Stimulated activated naive CD8-positive, alpha-beta T cell treated with anti-CD3 and anti-CD28 coated beads, Interleukin-15, Interleukin-2, amounts not matched to agents 100 ng/mL and 50 ng/mL, for 24 hours (primary cell): ENCODE measurements around the gene MYO5A.
"Not testable (repeated sequence)": the region's sequence is repeated elsewhere in the genome, so short reads cannot be mapped to it uniquely, and the experiment has no call there.

Experiments used
- H3K27ac Mint-ChIP-seq: one replicate; pipeline ENCODE4 v1.8.0; 2021; ENCODE audit warnings: mild to moderate bottlenecking, mixed read lengths
- H3K27me3 Mint-ChIP-seq: one replicate; pipeline ENCODE4 v1.8.0; 2021; ENCODE audit warnings: mixed read lengths
- H3K36me3 Mint-ChIP-seq: one replicate; pipeline ENCODE4 v1.8.0; 2021; ENCODE audit warnings: low read depth, mixed read lengths
- H3K4me1 Mint-ChIP-seq: one replicate; pipeline ENCODE4 v1.8.0; 2021; ENCODE audit warnings: low read depth, mixed read lengths
- H3K4me3 Mint-ChIP-seq: one replicate; pipeline ENCODE4 v1.8.0; 2021; ENCODE audit warnings: mild to moderate bottlenecking, mixed read lengths
- H3K9me3 Mint-ChIP-seq: one replicate; pipeline ENCODE4 v1.8.0; 2021; ENCODE audit warnings: mixed read lengths

MYO5A gene

DNA sequence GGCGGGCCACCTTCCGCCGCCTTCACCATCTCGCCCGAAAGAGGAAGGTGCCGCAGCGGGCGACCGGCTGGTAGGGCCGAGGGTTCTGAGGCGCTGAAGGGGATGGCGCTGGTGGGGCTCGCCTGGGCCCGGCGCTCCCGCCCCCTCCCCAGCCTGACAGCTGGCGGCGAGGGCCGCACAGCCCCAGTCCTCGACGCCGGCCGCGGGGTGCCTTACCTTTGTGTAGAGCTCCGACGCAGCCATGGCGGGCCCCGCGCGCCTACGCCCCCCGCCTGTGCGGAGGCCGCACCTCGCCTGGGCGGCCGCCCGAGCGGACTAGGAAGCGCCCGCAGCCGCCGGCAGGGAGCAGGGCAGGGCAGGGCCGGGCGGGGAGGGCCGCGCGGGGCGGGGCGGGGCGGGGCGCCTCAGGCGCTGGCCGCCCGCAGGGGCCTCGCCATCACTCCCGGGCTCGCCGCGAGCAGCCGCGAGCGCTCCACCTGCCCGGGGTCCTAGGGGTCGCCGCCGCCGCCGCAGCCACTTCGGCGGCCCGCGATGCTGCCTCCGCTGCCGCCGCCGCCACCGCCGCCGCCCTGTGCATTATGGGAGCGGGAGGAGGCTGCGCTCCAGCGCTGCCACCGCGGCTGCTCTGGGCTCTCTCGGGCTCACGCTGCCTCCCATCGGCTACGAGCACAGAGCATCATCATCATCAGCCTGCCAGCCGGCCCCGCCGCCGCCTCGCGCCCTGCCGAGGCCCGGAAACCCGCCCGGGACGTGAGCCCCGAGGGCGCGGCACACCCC is at the start of gene MYO5A:
Gene MYO5A, minus strand, starts transcription at position 317 of the 777 bp plus-strand sequence. Its CDS starts 74 bp downstream, at position 243.
- Mint-ChIP-seq H3K27ac (peak within 1 kb of the TSS; percentile 80), H3K4me3 (peak within 1 kb of the TSS; percentile 90), H3K27me3 (peaks cover 12% of the 10 kb centered on the region), H3K36me3 (no peaks in the 10 kb centered on the region), H3K9me3 (no peaks in the 10 kb centered on the region), H3K4me1 (peaks cover 23% of the 10 kb centered on the region)

DNA sequence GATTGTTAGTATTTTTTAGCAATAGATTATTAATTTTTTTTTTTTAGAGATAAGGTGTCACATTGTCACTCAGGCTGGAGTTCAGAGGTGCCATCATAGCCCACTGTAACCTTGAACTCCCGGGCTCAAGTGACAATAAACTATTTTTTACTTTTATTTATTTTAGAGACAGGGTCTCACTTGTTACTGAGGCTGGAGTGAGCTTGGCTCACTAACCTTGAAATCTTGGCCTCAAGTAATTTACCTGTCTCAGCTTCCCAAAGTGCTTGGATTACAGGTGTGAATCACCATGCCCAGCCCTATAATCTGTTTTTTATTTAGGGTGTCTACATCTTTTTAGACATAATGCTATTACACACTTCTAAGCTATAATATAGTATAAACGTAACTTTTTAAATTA is 48.0 kb upstream of the MYO5A start:
- no peaks in the 10 kb centered on the region for H3K36me3 Mint-ChIP-seq
- H3K27me3 Mint-ChIP-seq = no peaks in the 10 kb centered on the region
- H3K4me1 Mint-ChIP-seq = no peaks in the 10 kb centered on the region
- peaks cover 4% of the 10 kb centered on the region for H3K9me3 Mint-ChIP-seq
- no peak overlapping the region for H3K27ac Mint-ChIP-seq
- H3K4me3 Mint-ChIP-seq = no peak overlapping the region

DNA sequence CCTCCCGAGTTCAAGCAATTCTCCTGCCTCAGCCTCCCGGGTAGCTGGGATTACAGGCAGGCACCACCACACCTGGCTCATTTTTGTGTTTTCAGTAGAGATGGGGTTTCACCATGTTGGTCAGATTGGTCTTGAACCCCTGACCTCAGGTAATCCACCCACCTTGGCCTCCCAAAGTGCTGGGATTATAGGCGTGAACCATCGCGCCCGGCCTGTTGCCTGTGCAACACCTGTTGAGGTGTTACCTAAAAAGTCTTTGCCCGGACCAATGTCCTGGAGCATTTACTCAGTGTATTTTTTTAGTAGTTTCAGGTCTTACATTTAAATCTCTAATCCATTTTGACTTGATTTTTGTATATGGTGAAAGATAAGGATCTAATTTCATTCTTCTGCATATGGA is 46.9 kb upstream of the MYO5A start:
- H3K36me3 Mint-ChIP-seq, H3K27ac Mint-ChIP-seq, H3K4me1 Mint-ChIP-seq, H3K27me3 Mint-ChIP-seq, H3K9me3 Mint-ChIP-seq, H3K4me3 Mint-ChIP-seq: not testable (repeated sequence)

DNA sequence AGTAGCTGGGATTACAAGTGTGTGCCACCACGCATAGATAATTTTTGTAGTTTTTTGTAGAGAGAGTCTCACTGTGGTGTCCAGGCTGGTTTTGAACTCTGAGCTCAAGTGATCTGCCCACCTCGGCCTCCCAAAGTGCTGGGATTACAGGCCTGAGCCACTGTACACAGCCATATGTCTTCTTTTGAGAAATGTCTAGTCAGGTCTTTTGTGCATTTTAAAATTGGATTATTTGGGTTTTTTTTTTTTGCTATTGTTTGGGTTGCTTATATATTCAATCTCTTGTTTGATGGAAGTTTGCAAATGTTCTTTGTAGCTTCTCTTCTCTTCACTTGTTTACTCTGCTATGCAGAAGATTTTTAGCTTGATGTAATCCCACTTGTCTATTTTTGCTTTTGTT is 46.4 kb upstream of the MYO5A start:
- no peaks in the 10 kb centered on the region for H3K27me3 Mint-ChIP-seq
- H3K27ac Mint-ChIP-seq = no peak overlapping the region
- H3K36me3 Mint-ChIP-seq = no peaks in the 10 kb centered on the region
- H3K4me1 Mint-ChIP-seq = no peaks in the 10 kb centered on the region
- H3K4me3 Mint-ChIP-seq = no peak overlapping the region
- peaks cover 4% of the 10 kb centered on the region for H3K9me3 Mint-ChIP-seq

DNA sequence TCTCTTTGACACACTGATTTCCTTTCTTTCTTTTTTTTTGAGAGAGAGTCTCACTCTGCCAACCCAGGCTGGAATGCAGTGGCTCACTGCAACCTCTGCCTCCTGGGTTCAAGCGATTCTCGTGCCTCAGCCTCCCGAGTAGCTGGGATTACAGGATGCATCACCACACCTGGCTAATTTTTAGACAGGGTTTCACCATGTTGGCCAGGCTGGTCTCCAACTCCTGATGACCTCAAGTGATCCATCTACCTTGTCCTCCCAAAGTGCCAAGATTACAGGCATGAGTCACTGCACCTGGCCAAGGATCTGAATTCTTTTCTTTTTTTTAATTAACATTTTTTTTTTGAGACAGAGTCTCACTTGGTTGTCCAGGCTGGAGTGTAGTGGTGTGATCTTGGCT is 45.9 kb upstream of the MYO5A start:
- H3K4me3 Mint-ChIP-seq, H3K4me1 Mint-ChIP-seq, H3K27me3 Mint-ChIP-seq, H3K9me3 Mint-ChIP-seq, H3K27ac Mint-ChIP-seq, H3K36me3 Mint-ChIP-seq: not testable (repeated sequence)

DNA sequence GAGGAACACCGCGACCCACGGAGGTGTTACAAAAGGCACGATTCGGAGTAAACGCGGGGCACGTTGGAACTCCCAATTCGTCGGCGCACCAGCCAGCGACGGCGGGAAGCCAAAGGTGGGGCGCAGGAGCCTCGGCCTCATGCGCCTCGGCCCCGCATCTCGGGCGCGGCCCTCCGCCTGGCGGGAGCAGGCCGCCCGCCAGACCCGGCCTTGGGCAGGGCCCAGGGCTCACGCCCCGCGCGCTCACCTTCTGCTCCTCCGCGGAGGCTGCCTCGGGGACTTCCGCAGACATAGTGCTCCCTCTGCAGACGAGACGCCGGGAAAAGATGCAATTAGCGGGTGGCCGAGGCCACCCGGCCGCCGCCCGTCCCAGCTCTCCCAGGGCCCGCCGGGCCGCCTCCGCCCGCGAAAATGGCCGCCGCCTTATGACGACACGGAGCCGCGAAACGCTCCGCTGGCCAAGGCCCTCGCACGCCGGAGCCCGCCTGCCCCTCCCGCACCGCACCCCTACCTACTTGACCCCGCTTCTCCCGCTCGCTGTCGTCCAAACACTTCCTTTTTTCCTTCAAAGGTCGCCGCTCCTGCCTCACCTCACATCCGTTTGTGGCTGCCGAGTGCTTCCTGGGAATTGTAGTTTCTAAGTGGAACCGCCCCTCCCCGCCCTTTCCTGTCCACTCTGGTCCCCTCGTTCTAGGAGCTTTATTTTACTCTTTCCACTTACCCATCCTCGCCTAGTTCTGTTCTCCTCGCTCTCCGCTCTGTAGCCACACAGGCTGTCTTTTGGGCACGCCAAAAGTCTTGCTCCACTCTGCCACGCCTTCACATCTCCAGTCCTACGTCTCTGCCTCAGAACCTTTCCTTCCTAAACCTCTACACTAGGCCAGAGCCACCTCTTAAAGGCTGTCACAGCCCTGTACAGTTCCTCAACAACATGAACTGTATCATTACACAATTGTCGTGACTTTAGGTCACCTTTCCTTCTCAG is 40.2 kb upstream of the MYO5A start, which contains the start of gene ARPP19:
Gene ARPP19, minus strand, starts transcription at position 430 of the 985 bp plus-strand sequence. Its CDS starts 138 bp downstream, at position 292.
- H3K36me3 Mint-ChIP-seq = peaks cover 24% of the 10 kb centered on the region
- peak within 1 kb of the TSS; percentile 99 for H3K4me3 Mint-ChIP-seq
- no peaks in the 10 kb centered on the region for H3K27me3 Mint-ChIP-seq
- H3K27ac Mint-ChIP-seq = peak within 1 kb of the TSS; percentile 99
- H3K4me1 Mint-ChIP-seq = peaks cover 35% of the 10 kb centered on the region
- H3K9me3 Mint-ChIP-seq = no peaks in the 10 kb centered on the region

DNA sequence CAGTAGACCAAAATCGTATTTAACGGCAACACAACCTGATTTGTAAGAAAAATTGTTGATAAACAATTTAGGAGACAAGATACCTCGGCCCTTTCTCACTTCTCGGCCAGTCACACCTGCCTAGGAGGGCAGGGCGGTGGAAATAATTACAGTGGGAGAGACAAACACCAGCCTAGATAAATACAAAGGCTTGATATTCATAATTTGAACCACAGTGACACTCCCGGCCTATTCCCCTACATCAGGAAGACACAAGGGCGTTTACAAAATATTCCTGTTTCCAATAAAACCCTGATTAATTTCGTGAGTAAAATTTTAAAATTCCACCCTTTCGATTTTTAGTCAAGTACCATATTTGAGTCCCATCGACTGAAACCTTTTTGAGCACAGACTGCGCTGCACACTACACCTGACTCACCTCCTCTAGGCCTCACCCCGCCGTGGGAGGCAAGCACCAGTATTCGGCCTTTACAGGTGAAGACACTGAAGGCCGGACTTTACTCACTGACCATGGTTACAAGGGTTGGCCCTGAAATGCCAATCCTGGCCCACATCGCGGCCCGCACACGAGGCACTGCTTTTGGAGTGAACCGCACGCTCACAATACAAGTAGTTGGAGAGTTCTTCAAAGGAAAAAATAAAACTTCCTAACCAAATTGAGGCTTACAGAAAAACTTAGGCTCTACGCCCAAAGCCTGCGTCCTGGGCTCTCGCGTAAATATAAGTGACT is 39.4 kb upstream of the MYO5A start:
- Mint-ChIP-seq H3K36me3 (peaks cover 31% of the 10 kb centered on the region), H3K27me3 (no peaks in the 10 kb centered on the region), H3K4me1 (peaks cover 42% of the 10 kb centered on the region)

DNA sequence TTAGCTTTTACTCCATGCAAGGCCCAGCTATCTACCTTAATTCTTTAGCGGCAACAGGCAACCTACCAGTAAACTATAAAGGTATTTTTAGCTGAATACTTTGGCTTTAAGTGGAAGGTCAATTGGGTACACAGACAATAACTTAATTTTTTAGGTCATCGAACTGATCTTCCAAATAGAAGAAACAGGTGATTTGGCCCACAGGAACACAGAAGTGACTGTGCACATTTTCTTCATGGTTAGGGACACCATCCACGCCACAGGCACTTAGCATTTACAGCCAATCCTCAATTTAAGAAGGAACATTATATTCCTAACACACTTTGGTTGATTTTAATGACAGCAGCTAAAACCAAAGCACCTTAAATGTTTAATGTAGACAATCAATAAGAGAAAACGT is 38.2 kb upstream of the MYO5A start:
- Mint-ChIP-seq H3K4me1 (peaks cover 54% of the 10 kb centered on the region), H3K4me3 (peak overlapping the region; percentile 99), H3K36me3 (peaks cover 39% of the 10 kb centered on the region), H3K27me3 (no peaks in the 10 kb centered on the region), H3K9me3 (no peaks in the 10 kb centered on the region), H3K27ac (no peak overlapping the region)

More for the DNA sequence above, 39.4 kb upstream of the MYO5A start:
- H3K4me3 Mint-ChIP-seq = peak overlapping the region; percentile 99
- peak overlapping the region; percentile 99 for H3K27ac Mint-ChIP-seq
- H3K9me3 Mint-ChIP-seq = no peaks in the 10 kb centered on the region

DNA sequence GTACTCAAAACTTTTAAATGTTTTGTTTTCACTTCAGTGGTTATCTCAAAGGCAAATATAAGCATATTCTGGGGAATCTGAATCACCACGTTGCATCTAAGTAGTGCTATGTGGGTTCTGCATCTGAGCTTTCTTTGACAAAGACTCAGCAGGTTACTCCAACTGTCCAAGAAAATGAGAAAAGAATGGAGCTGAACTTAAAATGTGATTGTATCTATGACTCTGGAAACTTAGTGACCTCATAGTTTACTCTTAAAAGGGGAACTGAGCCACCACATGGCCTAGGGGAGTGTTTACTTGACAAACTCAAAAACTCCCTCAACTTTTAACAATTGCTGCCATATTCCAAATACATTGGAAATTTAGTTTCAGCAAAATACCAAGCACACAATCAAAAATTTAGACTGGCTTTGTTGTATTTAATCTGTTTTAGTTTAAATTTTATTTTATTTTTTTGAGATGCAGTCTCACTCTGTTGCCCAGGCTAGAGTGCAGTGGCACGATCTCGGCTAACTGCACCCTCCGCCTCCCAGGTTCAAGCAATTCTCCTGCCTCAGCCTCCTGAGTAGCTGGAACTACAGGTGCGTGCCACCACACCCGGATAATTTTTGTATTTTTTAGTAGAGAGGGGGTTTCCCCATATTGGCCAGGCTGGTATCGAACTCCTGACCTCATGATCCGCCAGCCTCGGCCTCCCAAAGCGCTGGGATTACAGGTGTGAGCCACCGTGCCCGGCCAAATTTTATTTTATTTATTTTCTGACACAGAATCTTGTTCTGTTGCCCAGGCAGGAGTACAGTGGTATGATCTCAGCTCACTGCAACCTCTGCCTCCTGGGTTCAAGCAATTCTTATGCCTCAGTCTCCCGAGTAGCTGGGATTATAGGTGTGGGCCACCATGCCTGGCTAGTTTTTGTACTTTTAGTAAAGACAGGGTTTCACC is 37.0 kb upstream of the MYO5A start:
- Mint-ChIP-seq H3K4me1 (peaks cover 65% of the 10 kb centered on the region), H3K36me3 (peaks cover 45% of the 10 kb centered on the region)

DNA sequence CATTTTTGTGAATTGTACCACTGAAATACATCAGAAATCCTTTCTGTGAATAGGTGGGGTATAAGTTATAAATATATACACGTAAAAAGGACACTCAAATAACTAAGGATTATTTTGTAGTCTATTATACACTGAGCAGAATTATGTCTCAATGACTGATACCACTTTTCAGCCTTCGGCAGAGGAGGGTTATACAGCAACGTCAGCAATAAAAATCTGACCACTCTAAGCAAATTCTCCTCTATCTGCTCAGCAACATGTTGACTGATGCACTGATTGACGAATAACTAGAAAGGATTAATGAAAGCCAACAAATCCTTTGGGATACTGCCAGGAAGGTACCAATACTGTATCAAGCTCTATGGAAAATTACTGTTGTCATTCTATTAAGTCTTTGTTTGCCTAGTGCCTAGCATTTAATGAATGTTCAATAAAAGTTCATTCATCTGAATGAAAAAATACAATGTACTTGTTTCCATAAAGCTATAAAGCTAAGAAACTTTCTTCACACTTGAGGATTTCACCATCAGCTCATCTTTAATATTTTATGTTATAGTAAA is 34.9 kb upstream of the MYO5A start:
- Mint-ChIP-seq H3K4me1 (peaks cover 80% of the 10 kb centered on the region), H3K27me3 (no peaks in the 10 kb centered on the region), H3K36me3 (peaks cover 61% of the 10 kb centered on the region), H3K4me3 (no peak overlapping the region), H3K9me3 (no peaks in the 10 kb centered on the region), H3K27ac (no peak overlapping the region)

More for the DNA sequence above, 37.0 kb upstream of the MYO5A start:
- Mint-ChIP-seq H3K4me3 (peak overlapping the region; percentile 43), H3K27ac (peak overlapping the region; percentile 11)
- H3K27me3 Mint-ChIP-seq, H3K9me3 Mint-ChIP-seq: not testable (repeated sequence)

DNA sequence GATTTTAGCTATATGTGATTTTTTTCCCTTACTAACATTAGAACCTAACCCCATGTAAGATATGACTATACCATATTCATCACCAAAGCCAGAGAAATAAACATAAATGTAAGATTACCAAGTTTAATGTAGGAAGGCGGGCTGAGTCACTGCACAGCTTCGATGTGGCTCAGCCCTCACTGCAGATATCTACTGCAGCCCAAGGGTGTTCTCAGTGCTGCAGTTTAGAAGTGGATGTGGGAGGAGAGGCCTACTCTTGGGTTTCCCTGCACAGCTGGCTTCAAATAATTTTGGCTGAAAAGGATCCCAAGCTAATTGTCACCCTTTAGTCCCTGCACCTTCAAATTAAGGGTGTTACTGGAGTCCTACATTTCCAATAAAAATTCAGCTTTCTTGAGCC is 30.9 kb upstream of the MYO5A start:
- Mint-ChIP-seq H3K4me3 (peak overlapping the region; percentile 47), H3K4me1 (peaks cover 70% of the 10 kb centered on the region), H3K36me3 (peaks cover 67% of the 10 kb centered on the region), H3K9me3 (no peaks in the 10 kb centered on the region), H3K27me3 (no peaks in the 10 kb centered on the region), H3K27ac (peak overlapping the region; percentile 90)

DNA sequence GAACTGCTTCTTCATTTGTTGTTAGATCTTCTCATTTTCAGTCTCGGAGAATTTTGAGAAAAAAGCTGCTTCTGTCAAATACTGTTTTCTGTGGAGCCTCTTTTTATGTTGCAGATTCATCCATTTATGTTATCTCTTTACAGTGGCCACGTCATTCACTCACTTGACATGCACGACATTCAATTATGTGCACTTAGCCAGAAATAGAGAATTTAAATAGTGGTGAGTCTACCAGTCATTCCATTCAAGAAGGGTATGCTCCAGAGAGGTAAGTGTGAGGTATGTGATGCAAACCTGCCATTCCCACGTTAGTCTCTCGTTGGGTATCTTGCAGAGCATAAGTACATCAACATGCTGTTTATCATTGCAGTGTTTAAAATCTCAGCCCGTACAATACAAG is 30.3 kb upstream of the MYO5A start:
- Mint-ChIP-seq H3K9me3 (no peaks in the 10 kb centered on the region), H3K27ac (peak overlapping the region; percentile 90), H3K4me1 (peaks cover 64% of the 10 kb centered on the region), H3K4me3 (peak overlapping the region; percentile 47), H3K27me3 (no peaks in the 10 kb centered on the region), H3K36me3 (peaks cover 69% of the 10 kb centered on the region)

DNA sequence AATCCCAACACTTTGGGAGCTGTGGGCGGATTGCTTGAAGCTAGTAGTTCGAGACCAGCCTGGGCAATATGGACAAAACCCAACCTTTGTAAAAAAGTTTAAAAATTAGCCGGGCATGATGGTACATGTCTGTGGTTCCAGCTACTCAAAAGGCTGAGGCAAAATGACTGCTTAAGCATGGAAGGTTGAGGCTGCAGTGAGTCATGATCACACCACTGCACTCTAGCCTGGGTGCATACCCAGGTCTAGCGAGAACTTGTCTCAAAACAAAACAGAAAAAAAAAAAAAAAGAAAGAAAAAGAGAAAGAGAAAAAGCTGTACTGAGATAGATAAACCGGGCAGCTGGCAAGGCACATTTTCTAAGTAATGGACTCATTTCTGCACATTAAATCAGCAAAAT is 29.5 kb upstream of the MYO5A start:
- Mint-ChIP-seq H3K9me3 (no peaks in the 10 kb centered on the region), H3K27ac (peak overlapping the region; percentile 85), H3K4me1 (peaks cover 57% of the 10 kb centered on the region), H3K4me3 (peak overlapping the region; percentile 53), H3K27me3 (no peaks in the 10 kb centered on the region), H3K36me3 (peaks cover 68% of the 10 kb centered on the region)
